NB4 (cell line): ENCODE results near the gene SGO1.

Source experiments
- DNase-seq: peaks from one replicate; pipeline ENCODE4 v3.0.0; 2010; ENCODE audit warnings: low read depth
- H3K4me3 ChIP-seq: one replicate; pipeline ENCODE4 v1.5.1; 2011; ENCODE audit warnings: mild to moderate bottlenecking, low read depth, low read length, moderate library complexity
- CTCF ChIP-seq: IDR thresholded peaks from one replicate; pipeline ENCODE4 v1.5.1; 2012; ENCODE audit warnings: low read depth, low read length
- MAX ChIP-seq: IDR thresholded peaks from 2 replicates; pipeline ENCODE4 v1.6.1; 2011; ENCODE audit warnings: low read depth, low read length
- MYC ChIP-seq: IDR thresholded peaks from 2 replicates; pipeline ENCODE4 v1.6.1; 2011; ENCODE audit warnings: low read depth, low read length
- POLR2A ChIP-seq: IDR thresholded peaks from 2 replicates; pipeline ENCODE4 v1.6.1; 2011; ENCODE audit warnings: mild to moderate bottlenecking; ENCODE audit not compliant: insufficient read length; ENCODE audit errors: extremely low read depth

SGO1 gene

DNA sequence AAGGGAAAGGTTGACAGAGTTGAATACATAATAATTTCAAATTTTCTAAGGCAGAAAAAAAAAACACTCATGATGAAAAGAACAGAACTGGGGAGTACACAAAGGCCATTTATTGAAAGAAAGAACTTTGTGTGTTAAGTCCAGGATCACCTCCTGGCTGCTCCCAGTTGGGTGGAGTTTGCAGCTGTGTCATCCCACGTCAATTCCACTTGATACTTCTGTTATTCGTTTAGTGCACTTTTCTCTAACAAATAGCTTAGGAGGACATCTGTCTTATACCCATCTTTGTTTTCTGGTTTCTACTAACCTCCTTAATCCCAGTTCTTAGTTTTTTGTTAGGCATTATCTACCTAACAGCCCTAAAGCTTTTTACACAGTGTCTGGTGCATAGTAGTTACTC is 44.7 kb downstream of the SGO1 start:
- no peak for DNase-seq
- no peak overlapping the region for H3K4me3 ChIP-seq
- TF ChIP-seq MAX, result no peak
- no peak for TF ChIP-seq CTCF
- no peak for TF ChIP-seq POLR2A
- no peak for TF ChIP-seq MYC

GRCh38 chr3:20140881-20141280 is 45.1 kb downstream of the SGO1 start:
- TF ChIP-seq POLR2A, result no peak
- TF ChIP-seq MAX, result no peak
- no peak for TF ChIP-seq MYC
- no peak for TF ChIP-seq CTCF
- H3K4me3 ChIP-seq, result no peak overlapping the region
- DNase-seq, result no peak

- DNase-seq, result no peak
- TF ChIP-seq MYC (no peak), MAX (no peak), CTCF (no peak), POLR2A (no peak)
- H3K4me3 ChIP-seq, result no peak overlapping the region
Observed at GRCh38 chr3:20137647-20138046, 48.4 kb downstream of the SGO1 start.

- DNase-seq, result no peak
- TF ChIP-seq POLR2A, result no peak
- TF ChIP-seq MYC, result no peak
- no peak for TF ChIP-seq MAX
- no peak for TF ChIP-seq CTCF
- H3K4me3 ChIP-seq, result no peak overlapping the region
Observed at GRCh38 chr3:20136231-20136630, 49.8 kb downstream of the SGO1 start.

DNA sequence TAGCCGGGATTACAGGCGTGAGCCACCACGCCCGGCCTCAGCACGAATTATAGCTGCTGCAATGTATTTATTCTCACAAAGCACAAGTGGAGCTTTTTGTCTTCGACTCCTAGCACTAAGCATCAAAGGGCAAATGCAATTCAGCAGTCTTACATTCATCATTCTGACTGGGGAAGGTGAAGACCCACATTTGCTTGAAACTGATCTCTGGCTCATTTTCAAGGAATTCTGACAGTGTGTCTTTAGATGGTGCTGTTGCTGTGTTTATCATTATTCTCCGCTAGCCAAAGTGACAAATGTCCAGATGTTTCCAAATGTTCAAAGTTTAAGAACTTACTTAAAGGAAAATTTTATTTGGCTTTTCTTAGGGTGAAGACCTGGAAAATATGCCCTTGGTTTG is 55.9 kb downstream of the SGO1 start:
- no peak for TF ChIP-seq MAX
- TF ChIP-seq CTCF, result no peak
- no peak for TF ChIP-seq POLR2A
- no peak for TF ChIP-seq MYC
- no peak for DNase-seq
- no peak overlapping the region for H3K4me3 ChIP-seq

DNA sequence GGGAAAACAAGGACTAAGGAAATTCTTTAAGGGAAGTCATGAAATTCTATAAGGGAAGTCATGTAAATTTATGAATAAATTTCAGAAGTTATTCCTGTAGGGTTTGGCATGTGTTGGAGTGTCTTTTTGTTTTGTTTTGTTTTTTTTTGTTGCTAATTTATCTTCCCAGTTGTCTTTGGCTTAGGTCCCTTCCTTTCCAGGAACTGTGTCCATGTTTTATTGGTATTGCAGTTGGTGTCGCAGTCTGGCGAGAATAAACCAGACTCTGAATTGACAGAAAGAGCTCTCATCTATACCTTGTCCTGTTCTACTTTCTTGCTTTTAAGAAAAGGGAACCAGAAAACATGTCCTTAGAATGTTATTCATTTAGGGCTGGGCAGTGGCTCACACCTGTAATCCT is 57.6 kb downstream of the SGO1 start:
- H3K4me3 ChIP-seq, result no peak overlapping the region
- no peak for DNase-seq
- TF ChIP-seq POLR2A, result no peak
- no peak for TF ChIP-seq MYC
- no peak for TF ChIP-seq MAX
- TF ChIP-seq CTCF, result no peak
